SK-N-SH (cell line): ENCODE data around the gene BCAS3.

Experiments
- ELF1 ChIP-seq: IDR thresholded peaks from 2 replicates; pipeline ENCODE4 v1.4.0; 2012
- EP300 ChIP-seq, 2 experiments: IDR thresholded peaks; 2 replicates each; pipeline versions ENCODE4 v1.4.0 to v1.6.1; 2012; ENCODE audit warnings: borderline replicate concordance in 1 of 2, low read depth in 1 of 2, low read length in 1 of 2
- FOXM1 ChIP-seq: IDR thresholded peaks from 2 replicates; pipeline ENCODE4 v1.4.0; 2012; ENCODE audit warnings: low read depth, mild to moderate bottlenecking
- NRF1 ChIP-seq: IDR thresholded peaks from 2 replicates; pipeline ENCODE4 v1.6.1; 2012; ENCODE audit warnings: low read depth, mild to moderate bottlenecking, low read length
- POLR2AphosphoS5 ChIP-seq: IDR thresholded peaks from 2 replicates; pipeline ENCODE4 v1.6.1; 2012; ENCODE audit warnings: low read depth, low read length
- RAD21 ChIP-seq: IDR thresholded peaks from 2 replicates; pipeline ENCODE4 v1.6.1; 2012; ENCODE audit warnings: mild to moderate bottlenecking, low read length
- RCOR1 ChIP-seq: fragments of 150-350 bp; IDR thresholded peaks from 2 replicates; pipeline ENCODE4 v1.6.1; 2017; ENCODE audit warnings: antibody characterized with exemption, low read length
- TF ChIP-seq, protein P1 (sequence below): fragments of 200-600 bp; sonication (generic); IDR thresholded peaks from 2 replicates; pipeline ENCODE4 v1.6.1; 2017; ENCODE audit warnings: antibody characterized with exemption, mild to moderate bottlenecking, moderate library complexity
- TF ChIP-seq, protein P2 (sequence below): IDR thresholded peaks from 2 replicates; pipeline ENCODE4 v1.4.0; 2012; ENCODE audit warnings: low read depth
- TF ChIP-seq, protein P3 (sequence below): fragments of 150-350 bp; IDR thresholded peaks from 2 replicates; pipeline ENCODE4 v1.6.1; 2017; ENCODE audit warnings: antibody characterized with exemption, low read length, low read depth, borderline replicate concordance
- TF ChIP-seq, protein P4 (sequence below): IDR thresholded peaks from 2 replicates; pipeline ENCODE4; 2012
- TF ChIP-seq, protein P5 (sequence below): IDR thresholded peaks from 2 replicates; pipeline ENCODE4 v1.6.1; 2012; ENCODE audit warnings: mild to moderate bottlenecking, low read depth, low read length, moderate library complexity

DNA sequence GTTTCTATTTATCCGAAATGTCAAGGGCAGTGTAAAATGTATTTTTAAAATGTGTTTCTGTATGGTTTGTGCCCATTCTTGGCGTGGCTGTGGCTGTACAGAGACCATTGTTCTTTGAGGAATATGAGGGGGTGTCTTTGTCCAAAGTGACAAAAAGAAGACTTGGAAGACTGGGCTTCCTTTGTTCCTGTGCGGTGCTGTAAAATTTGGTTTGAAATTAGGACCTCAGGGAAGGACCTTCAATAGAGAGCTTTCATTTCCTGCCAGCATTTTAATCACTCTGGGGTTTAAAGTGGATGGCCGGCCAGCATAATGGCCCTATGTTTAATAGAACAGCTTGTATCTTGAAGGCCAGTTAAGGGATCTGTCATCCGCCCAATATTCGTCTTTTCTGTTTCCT, 531.9 kb downstream of the BCAS3 start:
- TF ChIP-seq, protein P1, sequence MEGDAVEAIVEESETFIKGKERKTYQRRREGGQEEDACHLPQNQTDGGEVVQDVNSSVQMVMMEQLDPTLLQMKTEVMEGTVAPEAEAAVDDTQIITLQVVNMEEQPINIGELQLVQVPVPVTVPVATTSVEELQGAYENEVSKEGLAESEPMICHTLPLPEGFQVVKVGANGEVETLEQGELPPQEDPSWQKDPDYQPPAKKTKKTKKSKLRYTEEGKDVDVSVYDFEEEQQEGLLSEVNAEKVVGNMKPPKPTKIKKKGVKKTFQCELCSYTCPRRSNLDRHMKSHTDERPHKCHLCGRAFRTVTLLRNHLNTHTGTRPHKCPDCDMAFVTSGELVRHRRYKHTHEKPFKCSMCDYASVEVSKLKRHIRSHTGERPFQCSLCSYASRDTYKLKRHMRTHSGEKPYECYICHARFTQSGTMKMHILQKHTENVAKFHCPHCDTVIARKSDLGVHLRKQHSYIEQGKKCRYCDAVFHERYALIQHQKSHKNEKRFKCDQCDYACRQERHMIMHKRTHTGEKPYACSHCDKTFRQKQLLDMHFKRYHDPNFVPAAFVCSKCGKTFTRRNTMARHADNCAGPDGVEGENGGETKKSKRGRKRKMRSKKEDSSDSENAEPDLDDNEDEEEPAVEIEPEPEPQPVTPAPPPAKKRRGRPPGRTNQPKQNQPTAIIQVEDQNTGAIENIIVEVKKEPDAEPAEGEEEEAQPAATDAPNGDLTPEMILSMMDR, result no peak
- TF ChIP-seq ELF1 (no peak), FOXM1 (no peak), RCOR1 (no peak), POLR2AphosphoS5 (no peak), EP300 (IDR thresholded peaks at IDR 0.05; ENCODE audit: borderline replicate concordance in 1 of 2, low read depth in 1 of 2, low read length in 1 of 2) (no peak), RAD21 (no peak), NRF1 (no peak)
- TF ChIP-seq, protein P2, sequence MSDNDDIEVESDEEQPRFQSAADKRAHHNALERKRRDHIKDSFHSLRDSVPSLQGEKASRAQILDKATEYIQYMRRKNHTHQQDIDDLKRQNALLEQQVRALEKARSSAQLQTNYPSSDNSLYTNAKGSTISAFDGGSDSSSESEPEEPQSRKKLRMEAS, result no peak
- TF ChIP-seq, protein P3, sequence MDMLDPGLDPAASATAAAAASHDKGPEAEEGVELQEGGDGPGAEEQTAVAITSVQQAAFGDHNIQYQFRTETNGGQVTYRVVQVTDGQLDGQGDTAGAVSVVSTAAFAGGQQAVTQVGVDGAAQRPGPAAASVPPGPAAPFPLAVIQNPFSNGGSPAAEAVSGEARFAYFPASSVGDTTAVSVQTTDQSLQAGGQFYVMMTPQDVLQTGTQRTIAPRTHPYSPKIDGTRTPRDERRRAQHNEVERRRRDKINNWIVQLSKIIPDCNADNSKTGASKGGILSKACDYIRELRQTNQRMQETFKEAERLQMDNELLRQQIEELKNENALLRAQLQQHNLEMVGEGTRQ, result no peak
- TF ChIP-seq, protein P4, sequence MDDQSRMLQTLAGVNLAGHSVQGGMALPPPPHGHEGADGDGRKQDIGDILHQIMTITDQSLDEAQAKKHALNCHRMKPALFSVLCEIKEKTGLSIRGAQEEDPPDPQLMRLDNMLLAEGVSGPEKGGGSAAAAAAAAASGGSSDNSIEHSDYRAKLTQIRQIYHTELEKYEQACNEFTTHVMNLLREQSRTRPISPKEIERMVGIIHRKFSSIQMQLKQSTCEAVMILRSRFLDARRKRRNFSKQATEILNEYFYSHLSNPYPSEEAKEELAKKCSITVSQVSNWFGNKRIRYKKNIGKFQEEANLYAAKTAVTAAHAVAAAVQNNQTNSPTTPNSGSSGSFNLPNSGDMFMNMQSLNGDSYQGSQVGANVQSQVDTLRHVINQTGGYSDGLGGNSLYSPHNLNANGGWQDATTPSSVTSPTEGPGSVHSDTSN, result no peak
- TF ChIP-seq, protein P5, sequence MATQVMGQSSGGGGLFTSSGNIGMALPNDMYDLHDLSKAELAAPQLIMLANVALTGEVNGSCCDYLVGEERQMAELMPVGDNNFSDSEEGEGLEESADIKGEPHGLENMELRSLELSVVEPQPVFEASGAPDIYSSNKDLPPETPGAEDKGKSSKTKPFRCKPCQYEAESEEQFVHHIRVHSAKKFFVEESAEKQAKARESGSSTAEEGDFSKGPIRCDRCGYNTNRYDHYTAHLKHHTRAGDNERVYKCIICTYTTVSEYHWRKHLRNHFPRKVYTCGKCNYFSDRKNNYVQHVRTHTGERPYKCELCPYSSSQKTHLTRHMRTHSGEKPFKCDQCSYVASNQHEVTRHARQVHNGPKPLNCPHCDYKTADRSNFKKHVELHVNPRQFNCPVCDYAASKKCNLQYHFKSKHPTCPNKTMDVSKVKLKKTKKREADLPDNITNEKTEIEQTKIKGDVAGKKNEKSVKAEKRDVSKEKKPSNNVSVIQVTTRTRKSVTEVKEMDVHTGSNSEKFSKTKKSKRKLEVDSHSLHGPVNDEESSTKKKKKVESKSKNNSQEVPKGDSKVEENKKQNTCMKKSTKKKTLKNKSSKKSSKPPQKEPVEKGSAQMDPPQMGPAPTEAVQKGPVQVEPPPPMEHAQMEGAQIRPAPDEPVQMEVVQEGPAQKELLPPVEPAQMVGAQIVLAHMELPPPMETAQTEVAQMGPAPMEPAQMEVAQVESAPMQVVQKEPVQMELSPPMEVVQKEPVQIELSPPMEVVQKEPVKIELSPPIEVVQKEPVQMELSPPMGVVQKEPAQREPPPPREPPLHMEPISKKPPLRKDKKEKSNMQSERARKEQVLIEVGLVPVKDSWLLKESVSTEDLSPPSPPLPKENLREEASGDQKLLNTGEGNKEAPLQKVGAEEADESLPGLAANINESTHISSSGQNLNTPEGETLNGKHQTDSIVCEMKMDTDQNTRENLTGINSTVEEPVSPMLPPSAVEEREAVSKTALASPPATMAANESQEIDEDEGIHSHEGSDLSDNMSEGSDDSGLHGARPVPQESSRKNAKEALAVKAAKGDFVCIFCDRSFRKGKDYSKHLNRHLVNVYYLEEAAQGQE, result no peak
